GM12875 (cell line): ENCODE measurements around the gene RNF220.

ENCODE experiments used
- H3K4me3 ChIP-seq: one replicate; pipeline ENCODE4 v1.5.1; 2011; ENCODE audit warnings: low read depth, low read length, control low read depth
- CTCF ChIP-seq: IDR thresholded peaks from 2 replicates; pipeline ENCODE4 v1.5.1; 2011; ENCODE audit warnings: low read depth, mild to moderate bottlenecking, control low read depth, inconsistent platforms, low read length, moderate library complexity, borderline replicate concordance; ENCODE audit not compliant: insufficient read depth

The RNF220 gene

GRCh38 chr1:44531785-44532566 is 126.9 kb downstream of the RNF220 start:
- no peak overlapping the region for H3K4me3 ChIP-seq
- no peak for TF ChIP-seq CTCF

- no peak for TF ChIP-seq CTCF
- H3K4me3 ChIP-seq: no peak overlapping the region
Observed at GRCh38 chr1:44532567-44532944, 127.5 kb downstream of the RNF220 start.

- H3K4me3 ChIP-seq: no peak overlapping the region
- no peak for TF ChIP-seq CTCF
Observed at GRCh38 chr1:44534771-44535170, 129.7 kb downstream of the RNF220 start.

- TF ChIP-seq CTCF: no peak
- no peak overlapping the region for H3K4me3 ChIP-seq
Observed at GRCh38 chr1:44536357-44537209, 131.5 kb downstream of the RNF220 start.

- no peak overlapping the region for H3K4me3 ChIP-seq
- TF ChIP-seq CTCF: no peak
Observed at GRCh38 chr1:44537538-44537937, 132.5 kb downstream of the RNF220 start.

- no peak for TF ChIP-seq CTCF
- H3K4me3 ChIP-seq: no peak overlapping the region
Observed at GRCh38 chr1:44537956-44538355, 132.9 kb downstream of the RNF220 start.
